Activated naive CD4-positive, alpha-beta T cell treated with Interleukin-2 at 50 U/mL for 16 hours (primary cell): ENCODE measurements around the gene DLL4.
"Not testable (repeated sequence)": the region's sequence is repeated elsewhere in the genome, so short reads cannot be mapped to it uniquely, and the experiment has no call there.

ENCODE experiments used
- DNase-seq: peaks from one replicate; pipeline ENCODE4 v3.0.0-alpha.2; 2020

Gene DLL4

GRCh38 chr15:40943764-40944365, 14.7 kb downstream of the DLL4 start:
- DNase-seq = no peak

DNA sequence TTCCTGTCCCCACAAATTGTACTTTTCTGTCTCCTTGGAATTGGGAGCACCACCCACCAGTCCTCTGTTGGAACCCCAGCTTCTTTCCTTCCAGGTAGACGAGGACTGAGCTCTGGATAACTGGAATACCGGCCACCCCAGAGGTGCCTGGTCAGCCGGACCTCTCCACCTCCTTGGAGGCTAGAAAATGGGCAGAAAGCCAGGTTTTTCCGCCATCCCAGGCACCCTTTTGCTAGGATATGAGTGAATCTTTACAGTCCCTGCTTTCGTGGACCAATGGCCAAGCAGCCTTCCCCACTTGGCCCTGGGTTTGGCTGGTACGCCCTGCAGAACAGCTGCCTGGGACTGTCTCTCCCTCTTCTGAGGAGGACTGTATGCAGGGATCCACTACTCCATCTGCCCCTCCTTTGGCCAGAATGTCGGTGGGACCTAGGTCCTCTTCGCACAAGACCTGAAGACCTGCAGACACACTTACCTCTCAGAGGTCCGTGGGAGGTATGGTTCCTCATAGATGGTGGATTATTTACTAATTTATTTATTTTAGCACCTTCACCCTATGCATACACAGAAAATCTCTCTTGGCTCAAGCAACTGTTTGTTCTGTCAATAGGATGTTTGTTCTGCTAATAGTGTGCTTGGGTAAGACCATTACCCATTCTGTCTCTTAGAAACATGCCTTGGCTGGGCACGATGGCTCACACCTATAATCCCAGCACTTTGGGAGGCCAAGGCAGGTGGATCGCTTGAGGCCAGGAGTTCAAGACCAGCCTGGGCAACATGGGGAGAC, 15.6 kb downstream of the DLL4 start:
- no peak for DNase-seq

- no peak for DNase-seq
Observed at GRCh38 chr15:40948706-40949473, 19.8 kb downstream of the DLL4 start.

DNA sequence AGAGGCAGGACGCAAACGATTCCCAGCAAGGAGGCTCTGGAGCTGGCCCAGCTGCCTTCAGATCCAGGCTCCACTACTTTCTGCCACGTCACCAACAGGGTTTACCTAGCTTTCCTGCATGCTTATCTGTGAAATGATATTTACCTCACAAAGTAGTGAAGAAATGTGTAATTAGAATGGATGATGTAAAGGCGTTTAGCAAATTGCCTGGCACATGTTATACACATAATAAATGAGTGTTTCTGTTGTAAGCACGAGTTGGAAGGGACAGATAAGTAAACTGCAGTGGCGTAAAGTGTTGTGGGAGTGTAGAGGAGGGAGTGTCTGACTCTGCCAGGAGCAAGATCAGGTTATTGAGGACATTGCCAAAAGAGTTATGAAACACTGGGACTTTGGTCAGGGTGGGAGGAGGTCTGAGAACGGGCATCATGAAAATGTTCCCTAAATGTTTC, 20.6 kb downstream of the DLL4 start:
- DNase-seq = no peak

GRCh38 chr15:40951764-40952163, 22.6 kb downstream of the DLL4 start:
- no peak for DNase-seq

DNA sequence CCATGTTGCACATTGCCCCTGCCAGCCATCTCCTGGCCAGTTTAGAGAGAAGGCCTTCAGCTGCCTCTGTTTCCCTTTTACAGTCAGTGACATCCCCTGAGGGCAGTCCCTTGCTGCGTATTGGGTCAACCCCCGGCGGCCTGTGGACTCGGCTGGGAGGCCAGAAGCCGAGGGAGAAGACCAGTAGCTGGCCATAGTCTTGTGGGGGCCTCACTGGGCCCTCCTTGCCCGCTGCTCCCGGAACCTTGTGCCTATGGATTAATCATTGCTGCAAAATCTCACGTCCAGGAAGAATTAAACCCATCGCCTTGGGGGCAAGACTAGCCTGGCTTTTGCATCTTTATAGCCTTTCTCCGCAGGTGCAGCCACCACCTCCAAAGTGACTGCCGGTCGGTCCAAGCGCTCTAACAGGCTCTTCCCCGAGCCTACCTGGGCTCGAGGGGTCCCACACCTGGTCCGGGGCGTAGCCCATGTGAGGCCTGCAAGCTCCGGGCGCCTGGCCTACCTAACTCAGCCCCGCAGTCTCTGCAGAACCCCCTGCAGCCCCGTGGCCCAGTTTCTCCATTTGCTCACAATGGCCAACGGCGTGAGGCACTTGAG, 23.3 kb downstream of the DLL4 start:
- no peak for DNase-seq

- DNase-seq = peak; percentile 98
Observed at GRCh38 chr15:40952901-40953712, 24.0 kb downstream of the DLL4 start, which contains the start of gene CHAC1. TSS of gene CHAC1 (plus strand) at chr15:40953471. CDS start at chr15:40953584, 113 bp downstream.

DNA sequence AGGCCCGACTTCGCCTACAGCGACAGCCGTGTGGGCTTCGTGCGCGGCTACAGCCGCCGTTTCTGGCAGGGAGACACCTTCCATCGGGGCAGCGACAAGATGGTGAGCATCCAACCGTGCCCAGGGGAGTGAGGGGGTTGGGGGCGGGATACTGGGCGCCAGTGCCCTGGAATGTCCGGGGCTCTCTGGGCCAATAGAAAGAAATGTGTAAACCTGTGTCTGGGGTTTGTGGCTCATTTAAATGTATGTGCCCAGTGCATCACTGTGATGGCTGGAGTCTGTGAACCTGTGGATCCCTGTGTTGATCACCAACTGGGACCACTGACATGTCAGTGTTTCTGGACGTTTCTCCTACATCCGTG, 24.6 kb downstream of the DLL4 start:
- DNase-seq = no peak

DNA sequence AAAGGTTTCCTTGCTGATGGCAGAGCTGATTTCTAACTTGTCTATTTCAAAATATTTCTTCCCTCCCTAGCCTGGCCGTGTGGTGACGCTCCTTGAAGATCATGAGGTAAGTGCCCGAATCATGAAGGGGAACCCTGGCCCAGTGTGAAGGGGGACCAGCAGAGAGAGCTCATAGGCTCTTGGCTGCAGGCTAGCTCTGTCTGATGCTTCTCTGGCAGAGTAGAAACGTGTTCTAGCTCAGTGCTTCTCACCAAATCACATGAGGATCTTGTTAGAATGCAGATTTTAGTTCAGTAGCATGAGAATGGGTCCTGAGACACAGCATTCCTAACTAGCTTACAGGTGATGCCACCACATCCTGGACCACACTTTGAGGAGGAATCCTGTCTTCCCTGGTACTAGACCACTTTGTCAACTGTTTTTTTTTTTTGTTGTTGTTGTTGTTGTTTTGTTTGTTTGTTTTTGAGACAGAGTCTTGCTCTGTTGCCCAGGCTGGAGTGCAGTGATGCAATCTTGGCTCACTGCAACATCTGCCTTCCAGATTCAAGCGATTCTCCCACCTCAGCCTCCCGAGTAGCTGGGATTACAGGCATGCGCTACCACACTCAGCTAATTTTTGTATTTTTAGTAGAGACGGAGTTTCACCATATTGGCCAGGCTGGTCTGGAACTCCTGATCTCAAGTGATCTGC, 25.2 kb downstream of the DLL4 start:
- DNase-seq = not testable (repeated sequence)

- DNase-seq = no peak
Observed at GRCh38 chr15:40955141-40955903, 26.2 kb downstream of the DLL4 start.

- no peak for DNase-seq
Observed at GRCh38 chr15:40955930-40956540, 26.9 kb downstream of the DLL4 start.

- no peak for DNase-seq
Observed at GRCh38 chr15:40956541-40956982, 27.4 kb downstream of the DLL4 start.

GRCh38 chr15:40957041-40957555, 28.0 kb downstream of the DLL4 start:
- DNase-seq = no peak

GRCh38 chr15:40957581-40958051, 28.5 kb downstream of the DLL4 start:
- DNase-seq = no peak

- no peak for DNase-seq
Observed at GRCh38 chr15:40958146-40958545, 29.0 kb downstream of the DLL4 start.

GRCh38 chr15:40958723-40959122, 29.6 kb downstream of the DLL4 start:
- DNase-seq = no peak

GRCh38 chr15:40959331-40960141, 30.4 kb downstream of the DLL4 start:
- DNase-seq = no peak

- no peak for DNase-seq
Observed at GRCh38 chr15:40960151-40960885, 31.2 kb downstream of the DLL4 start.
